DOHH2 (cell line): ENCODE results near the gene GDAP1L1.

ENCODE experiments used
- CTCF ChIP-seq: fragments of 200-600 bp; sonication (generic); IDR thresholded peaks from one replicate; pipeline ENCODE4 v1.5.1; 2014; ENCODE audit warnings: antibody characterized with exemption, mild to moderate bottlenecking, low read depth, low read length; ENCODE audit not compliant: poor library complexity, severe bottlenecking
- EZH2phosphoT487 ChIP-seq: fragments of 200-600 bp; sonication (generic); IDR thresholded peaks from 2 replicates; pipeline ENCODE4 v1.6.1; 2017; ENCODE audit warnings: borderline replicate concordance, mild to moderate bottlenecking, antibody characterized with exemption, low read length, moderate library complexity, mixed read lengths

GRCh38 chr20:44326391-44327159 lies 79.5 kb downstream of the GDAP1L1 start:
- TF ChIP-seq CTCF: peak; percentile 18
- no peak for TF ChIP-seq EZH2phosphoT487
